Epithelial cell of proximal tubule (primary cell): ENCODE measurements around the gene GPER1. TPM values are rescaled to one million over a fixed set of nuclear protein-coding genes. Genes with fewer than 3 reads are reported as not detected.

Experiments used
- DNase-seq: peaks from one replicate; pipeline ENCODE4 v3.0.0-alpha.2; 2011; ENCODE audit warnings: low read depth
- H3K4me3 ChIP-seq: 2 replicates; pipeline ENCODE4 v1.5.1; 2011; ENCODE audit warnings: low read depth, mild to moderate bottlenecking, low read length
- CTCF ChIP-seq: conservative IDR thresholded peaks from 2 replicates; pipeline ENCODE4 v1.5.1; 2012; ENCODE audit warnings: low read depth, mild to moderate bottlenecking, low read length
- total RNA-seq: library from RNA; depleted of rRNA; stranded (reverse); fragments of >200 nt; gene quantifications from 2 replicates; pipeline ENCODE4 v1.2.3, GENCODE V29; 2015

Gene GPER1
- total RNA-seq, 1 donor from 2014 or later: 0.81 TPM

- DNase-seq: no peak
- TF ChIP-seq CTCF: no peak
- no peak overlapping the region for H3K4me3 ChIP-seq
Measured at GRCh38 chr7:1079546-1079945, 8.4 kb upstream of the GPER1 start.

DNA sequence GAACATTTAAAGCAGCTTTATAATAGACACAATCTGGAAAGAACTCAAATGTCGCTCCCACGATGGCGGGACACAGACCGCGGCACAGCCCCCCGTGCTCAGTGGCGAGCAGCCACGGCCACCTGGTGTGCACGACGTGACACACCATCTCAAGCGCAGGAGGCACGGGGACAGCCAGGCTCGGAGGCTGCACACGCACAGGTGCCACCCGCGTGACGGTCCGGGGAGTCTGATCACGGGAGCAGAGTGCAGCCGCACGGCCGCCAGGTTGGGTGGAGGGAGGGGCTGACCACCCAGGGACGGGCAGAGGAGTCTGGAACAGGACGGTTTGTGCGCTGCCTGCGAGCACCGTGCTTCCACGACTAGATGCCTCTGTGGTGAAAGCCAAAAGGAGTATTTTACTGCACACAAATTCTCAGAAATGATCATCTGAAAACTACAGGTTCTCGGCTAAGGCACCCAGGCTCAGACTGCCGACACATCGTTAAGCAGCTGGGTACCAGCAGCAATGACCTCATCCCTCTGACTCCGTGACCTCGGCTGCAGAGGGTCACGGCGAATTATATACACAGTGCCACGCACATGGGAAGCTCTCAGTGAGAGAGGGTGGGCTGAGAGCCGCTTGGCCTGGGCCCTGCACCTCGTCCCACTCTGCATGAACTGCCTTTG lies 7.5 kb upstream of the GPER1 start:
- H3K4me3 ChIP-seq: no peak overlapping the region
- no peak for TF ChIP-seq CTCF
- no peak for DNase-seq

DNA sequence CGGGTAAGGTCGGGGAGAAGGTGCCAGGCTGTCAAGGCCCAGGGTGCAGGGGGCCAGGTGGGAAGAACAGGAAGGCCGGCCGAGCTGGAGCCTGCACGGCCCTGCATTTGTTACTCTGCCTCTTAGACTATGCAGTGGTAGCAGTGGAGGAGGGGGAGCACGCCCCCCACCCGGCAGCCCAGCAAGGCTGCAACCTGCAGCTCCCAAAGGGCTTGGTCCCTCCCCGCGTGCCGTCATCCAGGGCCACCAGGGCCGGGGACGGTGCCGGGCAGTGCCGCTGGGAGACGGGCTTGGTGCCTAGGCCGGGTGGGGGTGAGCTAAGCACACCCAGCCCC lies 7.0 kb upstream of the GPER1 start:
- DNase-seq: no peak
- no peak for TF ChIP-seq CTCF
- no peak overlapping the region for H3K4me3 ChIP-seq

- no peak for DNase-seq
- H3K4me3 ChIP-seq: no peak overlapping the region
- TF ChIP-seq CTCF: no peak
Measured at GRCh38 chr7:1081336-1081735, 6.6 kb upstream of the GPER1 start.

GRCh38 chr7:1081931-1082401 lies 5.9 kb upstream of the GPER1 start:
- no peak for DNase-seq
- H3K4me3 ChIP-seq: no peak overlapping the region
- TF ChIP-seq CTCF: no peak

- H3K4me3 ChIP-seq: no peak overlapping the region
- no peak for DNase-seq
- TF ChIP-seq CTCF: no peak
Measured at GRCh38 chr7:1083729-1084657, 3.9 kb upstream of the GPER1 start.
